Fibroblast of pulmonary artery (primary cell): ENCODE data around the gene TYRP1.
"Not testable (repeated sequence)": the region's sequence is repeated elsewhere in the genome, so short reads cannot be mapped to it uniquely, and the experiment has no call there.

ENCODE experiments used
- DNase-seq: peaks from one replicate; pipeline ENCODE4 v3.0.0-alpha.2; 2010; ENCODE audit warnings: low read depth
- H3K4me3 ChIP-seq: replicated peaks from 2 replicates; pipeline ENCODE4 v1.5.1; 2011; ENCODE audit warnings: low read depth, mild to moderate bottlenecking, control low read depth, low read length, moderate library complexity
- CTCF ChIP-seq: IDR thresholded peaks from 2 replicates; pipeline ENCODE4 v1.5.1; 2011; ENCODE audit warnings: mild to moderate bottlenecking, control low read depth, low read length, inconsistent platforms; ENCODE audit errors: missing control alignments

Gene TYRP1

DNA sequence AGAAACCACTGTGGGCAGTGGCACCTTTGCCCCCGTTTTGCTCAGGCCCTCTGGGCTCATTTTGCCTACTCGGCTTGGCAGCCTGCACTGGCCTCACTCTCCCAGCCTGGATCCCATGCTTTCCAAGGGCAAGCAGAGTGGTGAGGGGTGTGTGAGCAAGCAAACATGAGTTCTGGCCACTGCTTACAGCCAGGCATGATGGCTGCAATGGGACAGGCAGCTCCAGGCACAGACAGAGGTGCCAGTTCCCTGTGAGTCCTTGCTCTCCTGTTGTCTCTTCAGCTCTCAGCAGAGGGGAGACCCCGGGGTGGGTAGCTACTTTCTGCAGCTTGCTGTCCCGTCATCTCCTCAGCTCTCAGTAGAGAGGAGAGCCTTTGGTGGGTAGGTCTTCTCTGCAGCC, 35.2 kb upstream of the TYRP1 start:
- DNase-seq, result no peak
- no peak for TF ChIP-seq CTCF
- H3K4me3 ChIP-seq, result no peak overlapping the region

- no peak overlapping the region for H3K4me3 ChIP-seq
- TF ChIP-seq CTCF, result no peak
- no peak for DNase-seq
These were observed 34.5 kb upstream of the TYRP1 start for GRCh38 chr9:12658531-12659209.

DNA sequence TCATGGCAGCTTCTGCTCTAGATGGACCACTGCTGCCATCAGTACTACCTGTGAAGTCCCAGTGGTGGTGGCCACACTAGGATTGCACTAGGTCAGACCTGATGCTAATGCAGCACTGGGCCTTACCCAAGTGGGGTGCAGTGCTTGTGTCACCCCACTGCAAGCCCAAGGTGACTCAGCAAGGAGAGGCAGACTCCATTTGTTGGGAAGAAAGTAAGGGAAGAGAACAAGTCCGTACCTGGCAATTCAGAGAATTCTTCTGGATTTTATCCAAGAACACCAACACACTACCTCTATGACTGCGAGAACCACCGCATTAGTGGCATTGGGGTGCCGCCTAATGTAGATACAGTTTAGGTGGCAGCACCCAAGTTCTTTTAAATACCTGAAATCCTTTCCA, 34.0 kb upstream of the TYRP1 start:
- TF ChIP-seq CTCF, result no peak
- DNase-seq, result no peak
- H3K4me3 ChIP-seq, result no peak overlapping the region

DNA sequence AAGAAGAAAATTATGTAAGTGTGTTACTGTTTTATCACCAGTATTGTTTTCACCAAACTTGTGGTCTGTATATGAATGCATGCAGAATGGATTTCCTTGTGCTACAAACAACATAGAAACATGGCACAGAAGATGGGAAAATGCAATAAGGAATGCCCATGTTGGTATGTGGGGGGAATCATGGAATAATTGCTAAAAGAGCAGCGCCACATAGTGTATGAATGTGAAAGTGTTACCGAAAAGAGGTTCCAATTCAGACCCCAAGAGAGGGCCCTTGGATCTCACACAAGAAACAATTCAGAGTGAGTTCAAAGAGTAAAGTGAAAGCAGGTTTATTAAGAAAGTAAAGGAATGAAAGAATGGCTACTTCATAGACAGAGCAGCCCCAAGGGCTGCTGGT, 26.4 kb upstream of the TYRP1 start:
- DNase-seq, result peak; percentile 7
- peak; percentile 32 for TF ChIP-seq CTCF
- no peak overlapping the region for H3K4me3 ChIP-seq

DNA sequence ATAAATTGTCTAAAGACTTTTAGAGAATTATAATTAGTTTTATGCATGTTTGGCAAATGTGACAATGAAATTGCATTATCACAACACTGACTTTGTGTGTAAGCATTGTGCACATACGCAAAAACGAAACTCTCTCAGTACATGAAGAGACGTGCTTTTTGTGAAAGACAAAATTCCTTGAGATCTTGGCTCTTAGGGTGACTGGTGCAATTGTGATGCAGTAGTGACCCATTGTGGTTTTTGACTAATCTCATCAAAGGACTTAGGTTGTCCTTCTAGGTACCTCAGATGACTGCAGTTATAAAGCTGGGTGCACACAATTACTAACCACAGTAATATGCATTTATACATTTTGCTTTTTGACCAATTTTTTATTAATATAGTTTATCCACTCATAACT, 25.3 kb upstream of the TYRP1 start:
- no peak overlapping the region for H3K4me3 ChIP-seq
- TF ChIP-seq CTCF, result no peak
- no peak for DNase-seq

DNA sequence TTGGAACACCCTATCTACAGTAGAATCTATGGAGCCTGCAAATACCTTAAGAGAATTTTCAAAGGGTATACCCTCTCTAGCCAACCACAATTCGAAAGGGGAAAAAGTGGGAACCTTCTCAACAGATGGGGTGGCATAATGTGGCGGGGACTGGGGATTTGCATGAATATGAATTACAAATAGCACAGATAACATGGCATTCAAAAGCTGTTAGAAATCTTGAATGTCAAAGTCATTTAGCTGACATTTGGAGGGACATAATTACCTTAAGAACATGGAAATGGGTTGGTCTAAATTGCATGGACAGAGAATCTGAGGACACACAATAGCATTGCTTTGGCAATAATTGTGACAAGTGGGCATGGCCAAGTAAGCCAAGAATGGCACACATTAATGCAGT, 23.2 kb upstream of the TYRP1 start:
- H3K4me3 ChIP-seq, result no peak overlapping the region
- DNase-seq, result no peak
- TF ChIP-seq CTCF, result no peak

- H3K4me3 ChIP-seq, result no peak overlapping the region
- no peak for DNase-seq
- no peak for TF ChIP-seq CTCF
These were observed 18.2 kb upstream of the TYRP1 start for GRCh38 chr9:12674961-12675360.

DNA sequence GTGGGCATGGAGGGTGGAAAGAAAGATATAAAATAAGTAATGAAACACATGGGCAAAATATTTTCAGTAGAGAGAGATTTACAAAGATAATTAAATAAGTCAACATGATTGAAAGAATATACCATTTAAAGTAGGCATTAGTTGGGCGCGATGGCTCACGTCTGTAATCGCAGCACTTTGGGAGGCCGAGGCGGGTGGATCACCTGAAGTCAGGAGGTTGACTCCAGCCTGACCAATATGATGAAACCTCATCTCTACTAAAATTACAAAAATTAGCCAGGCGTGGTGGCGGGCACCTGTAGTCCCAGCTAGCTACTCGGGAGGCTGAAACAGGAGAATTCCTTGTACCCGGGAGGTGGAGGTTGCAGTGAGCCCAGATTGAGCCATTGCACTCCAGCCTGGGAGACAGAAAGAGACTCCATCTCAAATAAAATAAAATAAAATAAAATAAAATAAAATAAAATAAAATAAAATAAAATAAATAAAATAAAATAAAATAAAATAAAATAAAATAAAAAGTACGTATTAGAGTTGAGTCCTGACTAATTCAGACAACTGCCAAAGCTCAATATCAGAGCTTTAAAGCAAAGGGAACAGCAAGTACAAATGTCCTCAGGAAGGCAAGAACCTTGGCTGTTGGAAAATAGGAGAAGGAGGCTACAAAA, 15.6 kb upstream of the TYRP1 start:
- H3K4me3 ChIP-seq, result not testable (repeated sequence)

More for the DNA sequence above, 15.6 kb upstream of the TYRP1 start:
- DNase-seq, result not testable (repeated sequence)
